AG09309 (cell line): ENCODE data around the gene DCTPP1.

Source experiments
- DNase-seq: peaks from one replicate; pipeline ENCODE4 v3.0.0-alpha.2; 2010; ENCODE audit warnings: low read depth
- H3K4me3 ChIP-seq: 2 replicates; pipeline ENCODE4 v1.5.1; 2011; ENCODE audit warnings: mild to moderate bottlenecking, low read depth, low read length, moderate library complexity; ENCODE audit not compliant: control insufficient read depth
- CTCF ChIP-seq: IDR thresholded peaks from 2 replicates; pipeline ENCODE4 v1.5.1; 2011; ENCODE audit warnings: mild to moderate bottlenecking, low read depth, low read length, inconsistent platforms; ENCODE audit not compliant: insufficient read depth, control insufficient read depth; ENCODE audit errors: missing control alignments

Gene DCTPP1

GRCh38 chr16:30395992-30396585 lies 33.7 kb downstream of the DCTPP1 start:
- peak overlapping the region; percentile 64 for H3K4me3 ChIP-seq
- TF ChIP-seq CTCF, result no peak
- DNase-seq, result no peak

- no peak for DNase-seq
- peak; percentile 10 for TF ChIP-seq CTCF
Measured at GRCh38 chr16:30395155-30395991, 34.5 kb downstream of the DCTPP1 start, which contains the start of gene ZNF48. Gene ZNF48 (plus strand): TSS chr16:30395420. CDS start chr16:30395795, 375 bp downstream.

GRCh38 chr16:30394592-30395154 lies 35.2 kb downstream of the DCTPP1 start:
- no peak for DNase-seq

More at GRCh38 chr16:30395155-30395991, 34.5 kb downstream of the DCTPP1 start, which contains the start of gene ZNF48:
- peak within 1 kb of the TSS; percentile 64 for H3K4me3 ChIP-seq

GRCh38 chr16:30383521-30383920 lies 46.3 kb downstream of the DCTPP1 start:
- no peak overlapping the region for H3K4me3 ChIP-seq
- DNase-seq, result no peak
- TF ChIP-seq CTCF, result no peak

More at GRCh38 chr16:30394592-30395154, 35.2 kb downstream of the DCTPP1 start:
- H3K4me3 ChIP-seq, result peak overlapping the region; percentile 64
- TF ChIP-seq CTCF, result no peak

GRCh38 chr16:30382111-30382881 lies 47.5 kb downstream of the DCTPP1 start, which contains the start of gene SEPTIN1:
Gene SEPTIN1 (minus strand): TSS chr16:30382561. CDS start chr16:30382542, 19 bp downstream.
- H3K4me3 ChIP-seq, result no peak within 1 kb of the TSS
- no peak for DNase-seq

More at GRCh38 chr16:30382111-30382881, 47.5 kb downstream of the DCTPP1 start, which contains the start of gene SEPTIN1:
- TF ChIP-seq CTCF, result no peak
